A673 (cell line): ENCODE data around the gene ZNF830. TPM values are rescaled to one million over a fixed set of nuclear protein-coding genes. Genes with fewer than 3 reads are reported as not detected.

Experiments
- BruUV-seq: library from RNA; stranded (reverse); fragments of 400-500 nt; replicated peaks from 2 replicates; lab custom pipeline; 2021; lab: Mats Ljungman, UMichigan
- CTCF ChIA-PET: fragments of 300-600 bp; sonication (Branson Sonifier 250); formaldehyde crosslinking; loops from one replicate; lab custom pipeline; 2022; ENCODE audit warnings: antibody characterized with exemption; lab: Charles Lee
- POLR2A ChIA-PET: fragments of 300-600 bp; sonication (Branson Sonifier 250); formaldehyde crosslinking; loops from one replicate; lab custom pipeline; 2022; ENCODE audit warnings: antibody characterized with exemption; ENCODE audit not compliant: low non-redundant PET; lab: Charles Lee
- DNase-seq: peaks from one replicate; pipeline ENCODE4 v3.0.0-alpha.2; 2015; ENCODE audit warnings: low spot score
- H3K27ac ChIP-seq: fragments of 200-600 bp; sonication (generic); 2 replicates; pipeline ENCODE4 v1.5.1; 2016; ENCODE audit warnings: mixed run types, low read depth, mild to moderate bottlenecking, mixed read lengths, antibody characterized with exemption, low read length; ENCODE audit not compliant: poor library complexity, severe bottlenecking
- H3K27me3 ChIP-seq: fragments of 200-600 bp; sonication (generic); replicated peaks from 2 replicates; pipeline ENCODE4 v1.6.1; 2017; ENCODE audit warnings: mixed run types, low read depth, mild to moderate bottlenecking, mixed read lengths, antibody characterized with exemption, low read length; ENCODE audit not compliant: insufficient read depth, poor library complexity
- H3K36me3 ChIP-seq: fragments of 200-600 bp; sonication (generic); 2 replicates; pipeline ENCODE4 v1.6.1; 2016; ENCODE audit warnings: mixed run types, mild to moderate bottlenecking, mixed read lengths, antibody characterized with exemption, low read length; ENCODE audit not compliant: insufficient read depth, poor library complexity, severe bottlenecking
- H3K4me1 ChIP-seq: fragments of 200-600 bp; sonication (generic); 2 replicates; pipeline ENCODE4 v1.6.1; 2017; ENCODE audit warnings: mixed run types, mild to moderate bottlenecking, mixed read lengths, antibody characterized with exemption, low read length; ENCODE audit not compliant: insufficient read depth, poor library complexity, severe bottlenecking
- H3K4me3 ChIP-seq: fragments of 200-600 bp; sonication (generic); 2 replicates; pipeline ENCODE4 v1.5.1; 2016; ENCODE audit warnings: low read depth, mixed run types, mild to moderate bottlenecking, mixed read lengths, low read length; ENCODE audit not compliant: poor library complexity, severe bottlenecking
- H3K9me3 ChIP-seq: fragments of 200-600 bp; sonication (generic); 2 replicates; pipeline ENCODE4 v1.6.1; 2016; ENCODE audit warnings: mixed run types, low read depth, mild to moderate bottlenecking, mixed read lengths, antibody characterized with exemption, low read length; ENCODE audit not compliant: poor library complexity, severe bottlenecking
- EZH2 ChIP-seq: fragments of 200-600 bp; sonication (generic); IDR thresholded peaks from 2 replicates; pipeline ENCODE4 v1.6.1; 2017; ENCODE audit warnings: borderline replicate concordance, low read depth, mild to moderate bottlenecking, mixed read lengths, antibody characterized with exemption, low read length; ENCODE audit not compliant: poor library complexity, severe bottlenecking
- intact Hi-C: fragments of 100-400 bp; cut with micrococcal nuclease; formaldehyde crosslinking; loops from one replicate; pipeline ENCODE4 v1.10.0; 2022; ENCODE audit not compliant: unreplicated experiment
- total RNA-seq: library from RNA; stranded (reverse); gene quantifications from 2 replicates; pipeline ENCODE4 v1.2.3, GENCODE V29; 2021
- TF ChIP-seq, protein P1 (sequence below): fragments of 300-800, 200-600 bp; sonication (generic); conservative IDR thresholded peaks from 2 replicates; pipeline ENCODE4 v1.5.1; 2017; ENCODE audit warnings: low read depth, mild to moderate bottlenecking, antibody characterized with exemption, low read length, moderate library complexity, mixed read lengths

ZNF830 gene
- total RNA-seq, 1 experiment from 2014 or later = 10.1 TPM

DNA sequence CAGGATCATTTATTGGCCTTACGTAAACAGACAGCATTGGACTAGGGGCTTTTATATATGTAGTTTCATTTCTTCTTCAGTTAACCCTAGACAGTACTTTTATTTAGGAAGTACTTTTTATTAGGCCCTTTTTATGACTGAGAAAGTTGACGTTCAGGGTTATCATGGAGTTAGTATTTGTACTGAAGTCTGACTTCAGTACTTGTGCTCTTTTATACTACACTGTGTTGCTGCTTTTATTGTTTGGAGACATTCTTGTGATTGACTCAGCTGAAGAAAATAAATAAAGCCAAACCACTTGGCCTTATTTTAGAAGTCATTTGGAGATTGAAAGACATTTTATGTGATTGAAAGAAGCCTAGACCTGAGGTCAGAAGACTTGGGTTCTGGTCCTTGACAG lies 25.9 kb downstream of the ZNF830 start:
- Histone ChIP-seq H3K4me3 (no peak overlapping the region), H3K27me3 (no peaks in the 10 kb centered on the region), H3K27ac (no peak overlapping the region), H3K4me1 (no peaks in the 10 kb centered on the region), H3K36me3 (peaks cover 7% of the 10 kb centered on the region), H3K9me3 (no peaks in the 10 kb centered on the region)
- no TSS peak for BruUV-seq
- CTCF ChIA-PET = no interaction called here
- TF ChIP-seq, protein P1, sequence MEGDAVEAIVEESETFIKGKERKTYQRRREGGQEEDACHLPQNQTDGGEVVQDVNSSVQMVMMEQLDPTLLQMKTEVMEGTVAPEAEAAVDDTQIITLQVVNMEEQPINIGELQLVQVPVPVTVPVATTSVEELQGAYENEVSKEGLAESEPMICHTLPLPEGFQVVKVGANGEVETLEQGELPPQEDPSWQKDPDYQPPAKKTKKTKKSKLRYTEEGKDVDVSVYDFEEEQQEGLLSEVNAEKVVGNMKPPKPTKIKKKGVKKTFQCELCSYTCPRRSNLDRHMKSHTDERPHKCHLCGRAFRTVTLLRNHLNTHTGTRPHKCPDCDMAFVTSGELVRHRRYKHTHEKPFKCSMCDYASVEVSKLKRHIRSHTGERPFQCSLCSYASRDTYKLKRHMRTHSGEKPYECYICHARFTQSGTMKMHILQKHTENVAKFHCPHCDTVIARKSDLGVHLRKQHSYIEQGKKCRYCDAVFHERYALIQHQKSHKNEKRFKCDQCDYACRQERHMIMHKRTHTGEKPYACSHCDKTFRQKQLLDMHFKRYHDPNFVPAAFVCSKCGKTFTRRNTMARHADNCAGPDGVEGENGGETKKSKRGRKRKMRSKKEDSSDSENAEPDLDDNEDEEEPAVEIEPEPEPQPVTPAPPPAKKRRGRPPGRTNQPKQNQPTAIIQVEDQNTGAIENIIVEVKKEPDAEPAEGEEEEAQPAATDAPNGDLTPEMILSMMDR = no peak
- no peak for TF ChIP-seq EZH2
- POLR2A ChIA-PET = no interaction called here
- no peak for DNase-seq
- intact Hi-C loops = no loop called here

DNA sequence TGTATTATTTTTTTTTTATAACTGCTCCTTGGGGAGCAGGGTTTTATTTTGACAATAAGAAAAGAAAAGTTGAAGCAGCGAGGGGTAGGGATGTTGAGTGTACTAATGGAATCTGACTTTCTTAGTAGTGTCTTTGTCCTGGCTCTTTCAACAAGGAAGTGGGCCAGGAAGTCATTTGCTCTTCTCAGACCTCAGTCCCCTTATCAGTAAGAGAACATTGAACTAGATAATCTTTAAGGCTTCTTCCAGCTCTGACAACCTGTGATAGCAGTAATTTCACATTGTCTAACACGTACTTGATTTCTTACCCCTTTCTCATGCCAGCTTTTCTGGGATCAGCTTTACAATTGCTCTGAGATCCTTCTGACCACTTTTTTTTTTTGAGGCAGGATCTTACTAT lies 27.3 kb downstream of the ZNF830 start:
- Histone ChIP-seq H3K9me3 (no peaks in the 10 kb centered on the region), H3K27ac (no peak overlapping the region), H3K27me3 (no peaks in the 10 kb centered on the region), H3K4me3 (no peak overlapping the region), H3K36me3 (peaks cover 7% of the 10 kb centered on the region), H3K4me1 (no peaks in the 10 kb centered on the region)
- no peak for DNase-seq
- intact Hi-C loops = no loop called here
- ChIA-PET POLR2A (no interaction called here), CTCF (interaction anchor here (0.6 kb wide), 1 partner anchor 561 kb away, joined by 3 read pairs; no protein-coding TSS in a partner anchor)
- no TSS peak for BruUV-seq
- TF ChIP-seq, protein P1 = no peak
- TF ChIP-seq EZH2 = no peak

DNA sequence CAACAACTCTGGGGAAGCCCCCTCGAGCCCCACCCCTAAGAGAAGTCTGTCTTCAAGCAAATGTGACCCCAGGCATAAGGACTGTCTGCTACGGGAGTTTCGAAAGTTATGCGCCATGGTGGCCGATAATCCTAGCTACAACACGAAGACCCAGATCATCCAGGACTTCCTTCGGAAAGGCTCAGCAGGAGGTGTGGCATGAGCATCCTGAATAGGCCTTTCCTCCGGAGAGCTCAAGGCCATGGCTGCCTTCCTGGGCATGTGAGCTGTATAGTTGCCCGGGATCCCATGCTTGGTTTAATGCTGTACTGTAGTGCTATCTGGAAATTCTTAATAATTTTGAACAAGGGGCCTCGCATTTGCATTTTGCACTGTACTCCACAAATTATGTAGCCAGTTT lies 28.1 kb downstream of the ZNF830 start:
- CTCF ChIA-PET = no interaction called here
- no peak overlapping the region for H3K27ac ChIP-seq
- H3K4me1 ChIP-seq = no peaks in the 10 kb centered on the region
- no peaks in the 10 kb centered on the region for H3K9me3 ChIP-seq
- no peak for DNase-seq
- POLR2A ChIA-PET = no interaction called here
- no TSS peak for BruUV-seq
- no peaks in the 10 kb centered on the region for H3K27me3 ChIP-seq
- TF ChIP-seq, protein P1 = no peak
- intact Hi-C loops = no loop called here
- peaks cover 7% of the 10 kb centered on the region for H3K36me3 ChIP-seq
- no peak overlapping the region for H3K4me3 ChIP-seq
